GM12875 (cell line): ENCODE measurements around the gene DNAAF8.

Source experiments
- H3K4me3 ChIP-seq: one replicate; pipeline ENCODE4 v1.5.1; 2011; ENCODE audit warnings: low read depth, low read length, control low read depth
- TF ChIP-seq, protein P1 (sequence below): IDR thresholded peaks from 2 replicates; pipeline ENCODE4 v1.5.1; 2011; ENCODE audit warnings: low read depth, mild to moderate bottlenecking, control low read depth, inconsistent platforms, low read length, moderate library complexity, borderline replicate concordance; ENCODE audit not compliant: insufficient read depth

DNAAF8 gene

DNA sequence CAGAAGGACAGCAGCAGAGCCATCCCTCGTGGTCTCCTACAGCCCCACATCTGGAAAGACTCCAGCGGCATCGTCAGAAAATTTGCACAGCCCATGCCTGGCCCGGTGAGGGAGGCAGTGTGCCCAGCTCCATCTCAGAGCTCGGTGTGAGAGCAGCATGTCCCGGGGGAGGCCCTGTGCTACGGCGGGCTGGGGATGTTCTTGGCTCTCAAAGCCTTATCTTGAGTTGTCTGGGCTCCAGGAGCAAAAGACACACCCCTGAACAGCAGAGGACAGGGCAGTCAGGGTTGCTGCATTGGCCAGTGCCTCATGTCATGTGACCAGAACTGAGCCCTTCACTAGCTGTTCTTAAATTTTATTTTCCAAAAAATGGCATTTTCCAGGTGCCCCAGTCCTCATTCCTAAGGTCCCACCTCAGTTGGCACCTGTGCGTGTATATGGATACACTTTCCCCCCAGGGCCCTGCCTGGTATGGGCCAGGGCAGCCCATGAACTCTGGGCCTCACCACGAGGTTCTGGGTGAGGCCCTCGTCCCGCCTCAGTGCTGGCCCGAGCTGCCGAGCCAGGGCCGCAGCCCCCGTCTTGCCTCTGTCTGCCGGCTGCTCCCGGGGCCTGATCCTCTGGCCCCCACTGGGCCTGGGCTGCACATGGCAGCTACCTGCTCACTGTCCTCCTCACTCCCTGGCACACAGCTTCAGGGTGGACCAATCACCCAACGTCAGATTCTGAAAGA, 38.0 kb upstream of the DNAAF8 start:
- H3K4me3 ChIP-seq = no peak overlapping the region
- TF ChIP-seq, protein P1, sequence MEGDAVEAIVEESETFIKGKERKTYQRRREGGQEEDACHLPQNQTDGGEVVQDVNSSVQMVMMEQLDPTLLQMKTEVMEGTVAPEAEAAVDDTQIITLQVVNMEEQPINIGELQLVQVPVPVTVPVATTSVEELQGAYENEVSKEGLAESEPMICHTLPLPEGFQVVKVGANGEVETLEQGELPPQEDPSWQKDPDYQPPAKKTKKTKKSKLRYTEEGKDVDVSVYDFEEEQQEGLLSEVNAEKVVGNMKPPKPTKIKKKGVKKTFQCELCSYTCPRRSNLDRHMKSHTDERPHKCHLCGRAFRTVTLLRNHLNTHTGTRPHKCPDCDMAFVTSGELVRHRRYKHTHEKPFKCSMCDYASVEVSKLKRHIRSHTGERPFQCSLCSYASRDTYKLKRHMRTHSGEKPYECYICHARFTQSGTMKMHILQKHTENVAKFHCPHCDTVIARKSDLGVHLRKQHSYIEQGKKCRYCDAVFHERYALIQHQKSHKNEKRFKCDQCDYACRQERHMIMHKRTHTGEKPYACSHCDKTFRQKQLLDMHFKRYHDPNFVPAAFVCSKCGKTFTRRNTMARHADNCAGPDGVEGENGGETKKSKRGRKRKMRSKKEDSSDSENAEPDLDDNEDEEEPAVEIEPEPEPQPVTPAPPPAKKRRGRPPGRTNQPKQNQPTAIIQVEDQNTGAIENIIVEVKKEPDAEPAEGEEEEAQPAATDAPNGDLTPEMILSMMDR = no peak

DNA sequence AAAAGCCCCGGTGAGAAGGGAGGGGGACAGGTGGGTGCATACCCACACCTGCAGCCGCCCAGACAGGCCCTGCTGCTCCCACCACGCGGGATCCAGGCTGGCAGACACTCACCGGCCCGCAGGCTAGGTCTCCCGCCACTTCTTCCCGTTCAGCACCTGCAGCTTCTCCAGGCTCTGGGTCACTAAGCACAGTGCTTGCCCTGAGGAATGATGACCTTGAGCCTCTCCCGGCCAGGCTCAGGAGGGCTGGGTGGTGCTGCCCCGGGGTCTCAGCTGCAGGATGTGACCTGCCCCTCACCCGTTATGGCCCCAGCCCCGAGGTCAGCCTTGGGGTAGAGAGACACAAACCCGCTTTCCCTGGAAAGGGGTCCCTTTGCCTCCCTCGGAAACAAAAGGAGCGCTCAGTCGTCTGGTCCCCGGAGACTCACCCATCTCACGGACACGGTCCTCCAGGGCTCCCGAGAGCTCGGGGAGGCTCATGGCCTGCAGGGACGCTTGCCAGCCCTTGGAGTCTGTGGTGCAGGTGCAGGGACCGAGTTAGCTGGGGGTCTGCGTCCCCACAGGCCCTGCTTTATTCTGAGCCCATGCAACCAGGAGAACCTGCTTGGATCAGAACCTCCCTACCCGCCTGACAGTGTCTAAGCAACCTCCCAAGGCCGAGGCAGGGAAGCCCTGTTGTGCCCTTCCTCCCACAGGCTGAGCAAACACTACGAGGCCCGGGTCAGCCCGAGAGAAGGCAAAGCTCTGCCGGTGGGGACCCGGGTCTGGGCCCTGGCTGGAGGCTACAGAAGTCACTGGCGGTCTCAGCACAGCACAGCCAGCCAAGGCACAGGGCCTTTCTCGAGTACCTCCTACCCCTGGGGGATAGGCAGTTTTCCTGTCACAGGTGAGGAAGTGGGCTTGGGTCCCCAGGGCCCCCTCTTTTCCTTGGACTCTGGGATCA, 37.2 kb upstream of the DNAAF8 start:
- TF ChIP-seq, protein P1 = no peak
- H3K4me3 ChIP-seq = no peak overlapping the region

DNA sequence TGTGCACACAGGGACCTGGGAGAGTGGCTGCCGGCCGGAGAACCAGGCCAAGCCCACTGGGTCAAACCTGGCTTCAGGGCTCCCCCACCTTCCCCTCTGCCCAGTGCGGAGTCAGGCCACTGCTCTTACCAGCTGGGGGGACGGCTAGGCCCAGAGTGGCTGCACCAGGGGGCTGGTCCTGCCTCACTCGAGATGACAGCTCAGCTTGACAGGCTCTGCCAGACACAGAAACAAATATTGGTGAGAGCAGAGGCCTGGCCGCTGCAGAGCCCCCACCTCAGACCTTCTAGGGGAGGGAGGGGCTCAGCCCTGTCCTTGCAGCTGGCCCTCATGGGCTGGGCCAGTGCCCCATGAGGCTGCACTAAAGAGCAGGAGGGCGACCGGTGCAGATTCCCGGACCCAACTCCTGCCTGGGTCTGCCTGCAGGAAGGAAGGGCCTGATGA, 36.5 kb upstream of the DNAAF8 start:
- no peak overlapping the region for H3K4me3 ChIP-seq
- TF ChIP-seq, protein P1 = no peak

DNA sequence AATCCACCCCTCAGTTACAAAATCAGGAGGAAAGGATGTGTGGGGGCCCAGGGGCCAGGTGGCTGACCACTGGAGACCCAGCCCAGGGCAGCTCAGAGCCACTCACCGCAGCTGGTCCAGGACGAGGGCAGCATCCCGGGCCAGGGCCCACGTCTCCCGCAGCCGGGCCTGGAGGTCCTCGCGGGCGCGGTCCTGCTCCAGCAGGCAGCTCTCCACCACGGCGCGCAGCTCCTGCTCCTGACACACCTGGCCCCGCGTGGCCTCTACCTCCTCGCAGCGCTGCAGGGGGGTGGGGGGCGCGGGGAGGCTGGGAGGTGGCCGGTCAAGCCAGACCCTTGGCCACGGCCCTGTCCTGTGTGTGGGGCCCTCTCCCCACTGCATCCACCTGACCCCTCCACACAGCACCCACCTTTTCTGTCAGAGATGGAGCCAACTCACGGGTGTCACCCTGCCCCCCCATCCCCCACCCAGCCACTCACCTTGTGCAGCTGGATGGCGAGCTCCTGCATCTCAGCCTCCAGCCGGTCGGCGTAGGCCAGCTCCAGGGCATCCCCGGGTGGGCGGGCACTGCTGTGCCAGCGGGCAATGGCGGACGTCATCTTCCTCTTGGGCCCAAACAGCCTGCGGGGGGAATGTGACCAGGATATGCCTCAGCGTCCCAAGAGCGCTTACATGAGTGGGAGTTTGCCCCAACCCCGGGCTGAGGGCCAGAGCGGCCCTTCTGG, 35.9 kb upstream of the DNAAF8 start:
- TF ChIP-seq, protein P1 = no peak
- no peak overlapping the region for H3K4me3 ChIP-seq

DNA sequence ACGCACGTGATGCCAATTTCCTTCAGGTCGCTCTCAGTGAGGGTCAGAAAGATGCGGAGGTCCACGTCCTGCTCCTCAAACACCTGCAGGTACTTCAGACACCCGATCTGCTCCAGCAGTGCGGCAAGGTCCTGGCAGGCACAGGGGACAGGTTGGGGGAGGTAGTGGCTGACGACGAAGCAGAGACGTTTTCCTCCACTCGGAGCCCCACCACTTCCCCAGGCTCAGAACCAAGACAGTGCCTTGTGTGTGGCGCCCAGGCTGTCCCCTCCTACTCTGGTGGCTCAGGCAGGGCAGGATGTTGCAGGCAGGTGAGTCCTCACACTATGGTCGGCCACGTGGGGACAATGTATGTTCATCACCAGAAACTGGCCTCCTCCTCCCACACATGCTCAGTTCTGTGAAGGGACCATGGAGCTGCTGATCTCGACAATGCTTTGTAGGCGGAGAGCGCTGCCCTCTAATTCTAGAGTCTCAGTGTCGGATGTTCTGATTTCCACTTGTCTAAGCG, 35.2 kb upstream of the DNAAF8 start:
- no peak overlapping the region for H3K4me3 ChIP-seq
- TF ChIP-seq, protein P1 = no peak

DNA sequence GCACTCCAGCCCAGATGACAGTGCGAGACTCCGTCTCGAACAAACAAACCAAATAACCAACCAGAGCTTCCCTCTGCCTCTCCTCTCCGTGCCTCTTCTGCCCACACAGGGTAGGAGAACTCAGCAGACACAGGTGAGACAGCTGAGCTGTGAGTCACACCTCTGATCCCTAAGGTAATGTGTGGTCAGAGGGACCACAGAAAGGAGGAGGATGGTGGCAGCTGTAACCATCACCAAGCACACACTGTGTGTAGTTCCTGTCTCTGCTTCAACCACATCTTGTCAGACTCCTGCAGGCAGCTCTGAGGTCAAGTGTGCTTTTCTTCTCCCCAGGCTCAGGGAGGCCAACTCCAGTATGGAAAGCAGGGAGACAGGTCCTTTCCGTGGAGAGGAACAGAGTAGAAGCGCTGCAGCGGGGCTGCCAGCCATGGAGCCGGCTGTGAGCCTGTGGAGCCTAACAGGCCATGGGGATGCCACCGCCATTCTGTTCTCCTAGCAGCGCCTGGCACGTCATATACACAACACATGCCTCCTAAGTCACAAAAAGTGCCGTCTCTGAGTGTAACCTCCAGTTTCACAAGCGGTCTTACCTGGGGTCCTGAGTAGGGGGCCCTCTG, 33.8 kb upstream of the DNAAF8 start:
- H3K4me3 ChIP-seq = no peak overlapping the region
- TF ChIP-seq, protein P1 = no peak
